VCaP (cell line): ENCODE measurements around the gene GNAI1.
A peak's percentile ranks its signal among the peaks of the same experiment; 100 is the strongest.

Source experiments
- H3K27ac ChIP-seq: fragments of 450-650 bp; 2 replicates; pipeline ENCODE4 v1.5.1; 2017
- TF ChIP-seq, protein P1 (sequence below): fragments of 450-650 bp; conservative IDR thresholded peaks from 2 replicates; pipeline ENCODE4 v1.5.1; 2017; ENCODE audit warnings: mild to moderate bottlenecking, moderate library complexity

Gene GNAI1

DNA sequence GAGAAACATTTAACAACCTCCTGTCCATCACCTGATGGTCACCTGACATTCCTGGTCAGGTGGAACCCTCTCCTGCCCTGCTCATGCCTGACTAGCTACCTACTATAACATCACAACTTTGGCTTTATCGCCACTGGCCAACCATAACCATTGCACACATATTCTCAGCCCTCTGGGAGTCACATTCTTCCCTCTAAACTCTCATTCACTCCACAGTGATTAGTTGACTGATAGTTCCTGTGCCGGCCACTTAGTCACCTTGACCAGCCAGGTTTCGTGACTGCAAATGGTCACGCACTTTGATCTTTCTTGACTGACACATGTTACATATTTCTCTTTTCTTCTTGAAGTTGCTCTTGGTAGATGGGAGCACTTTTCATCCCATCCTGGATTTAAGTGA, 50.1 kb downstream of the GNAI1 start:
- TF ChIP-seq, protein P1, sequence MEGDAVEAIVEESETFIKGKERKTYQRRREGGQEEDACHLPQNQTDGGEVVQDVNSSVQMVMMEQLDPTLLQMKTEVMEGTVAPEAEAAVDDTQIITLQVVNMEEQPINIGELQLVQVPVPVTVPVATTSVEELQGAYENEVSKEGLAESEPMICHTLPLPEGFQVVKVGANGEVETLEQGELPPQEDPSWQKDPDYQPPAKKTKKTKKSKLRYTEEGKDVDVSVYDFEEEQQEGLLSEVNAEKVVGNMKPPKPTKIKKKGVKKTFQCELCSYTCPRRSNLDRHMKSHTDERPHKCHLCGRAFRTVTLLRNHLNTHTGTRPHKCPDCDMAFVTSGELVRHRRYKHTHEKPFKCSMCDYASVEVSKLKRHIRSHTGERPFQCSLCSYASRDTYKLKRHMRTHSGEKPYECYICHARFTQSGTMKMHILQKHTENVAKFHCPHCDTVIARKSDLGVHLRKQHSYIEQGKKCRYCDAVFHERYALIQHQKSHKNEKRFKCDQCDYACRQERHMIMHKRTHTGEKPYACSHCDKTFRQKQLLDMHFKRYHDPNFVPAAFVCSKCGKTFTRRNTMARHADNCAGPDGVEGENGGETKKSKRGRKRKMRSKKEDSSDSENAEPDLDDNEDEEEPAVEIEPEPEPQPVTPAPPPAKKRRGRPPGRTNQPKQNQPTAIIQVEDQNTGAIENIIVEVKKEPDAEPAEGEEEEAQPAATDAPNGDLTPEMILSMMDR, result no peak
- H3K27ac ChIP-seq, result peak overlapping the region; percentile 56; the same call in 1 of the 2 replicates

DNA sequence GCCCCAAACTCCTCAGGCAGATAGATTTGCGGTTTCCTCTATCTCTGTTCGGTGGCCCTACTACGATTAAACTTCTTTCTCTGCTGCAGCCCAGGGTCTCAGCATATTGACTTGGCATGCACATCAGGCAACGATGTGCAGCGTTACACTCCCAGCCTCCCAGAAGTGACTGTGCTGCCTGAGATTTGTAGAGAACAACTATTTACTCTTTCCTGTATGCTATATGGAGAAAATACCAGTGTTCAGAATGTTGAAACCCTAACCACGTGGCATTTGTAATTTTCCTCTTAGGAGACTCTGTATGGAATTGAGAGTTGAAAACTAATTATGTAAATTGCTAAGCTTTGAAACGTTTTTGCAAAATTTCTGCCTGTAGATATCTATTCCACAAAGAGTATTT, 50.9 kb downstream of the GNAI1 start:
- peak overlapping the region; percentile 56; the same call in 1 of the 2 replicates for H3K27ac ChIP-seq
- TF ChIP-seq, protein P1, result no peak

DNA sequence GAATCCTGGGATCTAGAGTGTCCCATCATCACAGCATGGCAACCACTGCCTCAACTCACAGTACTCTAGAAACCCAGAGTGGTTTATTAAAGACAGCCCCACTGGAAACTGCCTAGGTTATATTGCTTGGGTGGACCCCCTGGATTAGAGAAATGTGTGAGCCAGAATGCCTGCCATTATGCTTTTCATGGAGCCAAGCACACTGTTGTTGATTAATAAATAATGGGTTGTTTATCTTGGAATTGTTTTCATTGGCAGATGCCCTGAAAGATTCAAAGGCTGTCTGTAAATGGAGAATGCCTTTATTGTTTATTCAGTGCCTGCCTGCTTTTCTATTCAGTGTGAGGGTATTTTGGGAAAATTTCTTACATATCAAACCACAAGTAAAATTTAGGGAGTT, 52.1 kb downstream of the GNAI1 start:
- peak overlapping the region; percentile 56 for H3K27ac ChIP-seq
- TF ChIP-seq, protein P1, result no peak

DNA sequence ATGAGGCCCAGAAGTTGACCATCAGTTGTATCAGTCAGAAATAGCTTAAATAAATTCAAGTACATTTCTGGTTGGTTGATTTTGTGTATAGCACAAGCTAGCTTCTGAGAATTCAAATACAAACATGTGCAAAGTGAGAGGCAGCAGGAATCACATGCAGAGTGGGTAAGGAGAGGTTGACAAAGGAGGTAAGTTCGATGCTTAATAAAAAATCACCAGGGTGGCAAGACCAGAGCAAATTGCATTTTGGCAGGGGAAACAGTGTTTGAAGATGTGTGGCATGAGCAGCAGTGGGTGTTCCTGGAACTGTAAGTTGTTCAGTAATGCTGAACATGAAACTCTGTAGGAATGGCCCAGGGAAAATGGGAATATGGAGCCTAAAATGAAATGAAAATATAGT, 52.6 kb downstream of the GNAI1 start:
- TF ChIP-seq, protein P1, result no peak
- peak overlapping the region; percentile 56 for H3K27ac ChIP-seq

DNA sequence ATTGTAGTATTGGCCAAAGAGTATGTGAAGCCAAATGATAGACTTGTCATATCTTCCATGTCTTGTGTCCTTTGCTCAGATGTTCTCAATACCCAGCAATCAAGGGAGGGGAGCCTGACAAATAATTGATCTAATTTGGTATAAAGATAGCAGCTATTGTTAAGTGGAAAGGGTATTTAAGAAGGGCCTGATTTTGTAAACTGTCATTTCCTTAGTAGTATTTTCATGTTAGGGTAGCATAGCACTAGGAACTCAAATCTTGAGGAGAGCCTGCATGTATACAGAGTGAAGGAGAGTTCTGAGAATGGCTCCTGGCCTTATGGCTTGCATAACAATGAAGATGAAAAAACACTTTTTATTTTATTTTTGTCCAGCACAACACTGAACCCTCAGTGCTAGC, 53.1 kb downstream of the GNAI1 start:
- TF ChIP-seq, protein P1, result no peak
- H3K27ac ChIP-seq, result peak overlapping the region; percentile 56

DNA sequence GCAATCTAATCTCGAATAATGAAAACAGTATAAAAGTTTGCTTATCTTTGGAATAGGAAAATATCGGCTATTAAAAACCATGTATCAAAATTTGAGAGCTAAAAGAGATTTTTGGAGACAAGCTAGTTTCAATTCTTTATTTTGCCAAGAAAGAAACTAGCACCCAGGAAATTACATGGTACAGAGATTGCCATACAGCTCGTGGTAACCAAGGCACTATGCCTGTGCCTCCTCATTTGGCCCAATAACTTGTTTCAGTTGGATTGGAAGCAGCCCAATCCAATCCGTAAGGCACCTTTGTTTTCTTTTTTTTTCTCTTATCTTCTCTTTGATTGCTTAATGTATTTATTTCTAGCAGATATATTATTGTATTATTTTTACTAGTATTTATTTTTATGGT, 55.0 kb downstream of the GNAI1 start:
- no peak overlapping the region for H3K27ac ChIP-seq
- TF ChIP-seq, protein P1, result no peak

DNA sequence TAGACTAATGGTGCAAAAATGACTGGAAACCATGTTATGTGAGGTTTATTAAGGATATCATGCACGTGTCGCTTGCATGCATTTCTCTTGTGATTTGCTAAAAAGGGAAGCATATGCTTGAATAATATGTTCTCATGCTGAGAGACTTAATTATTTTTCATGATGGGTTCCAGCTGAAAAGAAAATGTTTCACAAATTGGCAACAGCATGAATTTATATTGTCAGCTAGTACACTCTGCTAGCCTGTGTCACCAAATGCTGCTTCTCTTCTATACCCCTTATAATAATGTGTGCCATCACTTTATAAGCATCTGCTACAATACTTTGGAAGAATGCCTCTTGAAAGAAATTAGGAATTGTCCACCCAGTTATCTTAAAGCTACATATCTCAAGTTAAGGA, 63.0 kb downstream of the GNAI1 start:
- TF ChIP-seq, protein P1, result no peak
- H3K27ac ChIP-seq, result no peak overlapping the region

DNA sequence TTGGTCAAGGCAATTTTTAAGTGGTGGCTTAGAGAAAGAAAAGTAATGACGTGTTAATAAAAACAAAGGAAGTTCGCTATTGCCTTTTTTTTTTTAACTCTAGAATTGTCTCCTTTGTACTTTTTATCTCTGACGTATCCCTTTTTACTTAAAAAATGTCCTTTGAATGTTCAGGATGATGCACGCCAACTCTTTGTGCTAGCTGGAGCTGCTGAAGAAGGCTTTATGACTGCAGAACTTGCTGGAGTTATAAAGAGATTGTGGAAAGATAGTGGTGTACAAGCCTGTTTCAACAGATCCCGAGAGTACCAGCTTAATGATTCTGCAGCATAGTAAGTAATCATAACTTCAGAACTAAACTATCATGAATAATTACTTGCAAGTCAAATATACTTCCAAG, 64.4 kb downstream of the GNAI1 start:
- TF ChIP-seq, protein P1, result no peak
- H3K27ac ChIP-seq, result no peak overlapping the region
